ENCODE results near the gene ADAM15. TPM values are rescaled to one million over a fixed set of nuclear protein-coding genes. Genes with fewer than 3 reads are reported as not detected.
A peak's percentile ranks its signal among the peaks of the same experiment; 100 is the strongest.

ADAM15 gene
- total and polyA plus RNA-seq, 2 donors (not counting 3 experiments of a cell fraction or from before 2014, with no cell fraction given) = 295 to 299 TPM

DNA sequence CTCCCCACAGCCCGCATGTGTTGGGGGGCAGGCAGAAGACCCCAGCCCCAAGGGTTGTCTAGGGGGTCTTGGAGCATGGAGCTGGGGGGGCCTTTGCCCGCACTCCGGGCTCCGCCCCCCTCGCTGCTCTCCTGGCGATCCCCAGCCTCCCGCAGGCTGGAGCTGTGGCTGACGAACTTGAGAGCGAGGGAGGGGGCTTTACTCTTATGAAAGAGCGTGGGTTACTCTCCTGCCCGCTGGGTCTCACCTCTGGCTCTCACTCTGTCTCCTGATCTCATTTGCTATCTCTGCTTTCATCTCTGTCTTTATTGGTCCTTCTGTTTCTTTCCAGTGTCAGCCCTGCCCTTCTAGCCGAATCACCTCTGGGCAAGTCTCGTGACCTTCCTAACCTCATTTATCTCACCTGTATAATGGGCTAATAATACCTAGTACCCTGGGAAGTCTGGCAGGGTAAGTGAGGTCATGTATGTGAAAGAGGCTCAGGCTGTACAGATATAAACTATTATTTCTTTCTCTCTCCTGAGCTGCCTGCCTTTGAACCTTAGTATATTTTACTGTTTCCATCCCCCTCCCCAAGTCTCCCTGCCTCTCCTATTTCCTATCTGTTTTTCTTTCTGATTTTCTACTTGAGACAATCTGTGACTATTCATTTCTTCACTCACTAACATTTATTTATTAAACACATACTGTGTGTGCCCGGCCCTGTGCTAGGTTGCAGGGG lies 13.2 kb downstream of the ADAM15 start:
- Histone ChIP-seq H3K4me1 (ENCODE audit: control insufficient read depth, extremely low read depth, insufficient read depth, low read length) (peaks cover 10% of the 10 kb centered on the region), H3K9ac (replicated peaks; ENCODE audit: extremely low read depth, insufficient read depth, low read length) (peak overlapping the region; percentile 68), H3K4me3 (replicated peaks in 1 of 3; ENCODE audit: insufficient read depth in 1 of 3, low read depth in 1 of 3, low read length in 3 of 3) (peak overlapping the region; percentile 66 to 98 (median 85)), H2AFZ (ENCODE audit: low read depth, low read length) (peak overlapping the region; percentile 55), H3K9me3 (replicated peaks; ENCODE audit: control insufficient read depth, insufficient read depth, low read length) (no peaks in the 10 kb centered on the region), H3K79me2 (ENCODE audit: control insufficient read depth, insufficient read depth, low read length) (peaks cover 5% of the 10 kb centered on the region), H3K9me1 (replicated peaks; ENCODE audit: control insufficient read depth, extremely low read depth, insufficient read depth, low read length) (no peaks in the 10 kb centered on the region), H3K4me2 (ENCODE audit: insufficient read depth, low read length) (peak overlapping the region; percentile 83), H3K27me3 (ENCODE audit: control insufficient read depth in 2 of 2, insufficient read depth in 2 of 2, low read length in 2 of 2) (no peaks in the 10 kb centered on the region), H3K27ac (ENCODE audit: insufficient read depth, low read depth, low read length) (peak overlapping the region; percentile 9), H3K36me3 (ENCODE audit: control insufficient read depth in 2 of 2, extremely low read depth in 1 of 2, insufficient read depth in 2 of 2, low read length in 2 of 2) (peaks cover 3 to 17% of the 10 kb centered on the region in 2 experiments), H4K20me1 (replicated peaks; ENCODE audit: control insufficient read depth, extremely low read depth, insufficient read depth, low read length) (no peaks in the 10 kb centered on the region)
- no TSS peak for BruUV-seq (replicated peaks)
- no peak for FAIRE-seq
- DNase-seq (ENCODE audit: low read depth, low spot score) = peak; percentile 54
- no peak for TF ChIP-seq MYC (IDR thresholded peaks at IDR 0.05; ENCODE audit: low read depth, low read length)
- TF ChIP-seq, protein P1, sequence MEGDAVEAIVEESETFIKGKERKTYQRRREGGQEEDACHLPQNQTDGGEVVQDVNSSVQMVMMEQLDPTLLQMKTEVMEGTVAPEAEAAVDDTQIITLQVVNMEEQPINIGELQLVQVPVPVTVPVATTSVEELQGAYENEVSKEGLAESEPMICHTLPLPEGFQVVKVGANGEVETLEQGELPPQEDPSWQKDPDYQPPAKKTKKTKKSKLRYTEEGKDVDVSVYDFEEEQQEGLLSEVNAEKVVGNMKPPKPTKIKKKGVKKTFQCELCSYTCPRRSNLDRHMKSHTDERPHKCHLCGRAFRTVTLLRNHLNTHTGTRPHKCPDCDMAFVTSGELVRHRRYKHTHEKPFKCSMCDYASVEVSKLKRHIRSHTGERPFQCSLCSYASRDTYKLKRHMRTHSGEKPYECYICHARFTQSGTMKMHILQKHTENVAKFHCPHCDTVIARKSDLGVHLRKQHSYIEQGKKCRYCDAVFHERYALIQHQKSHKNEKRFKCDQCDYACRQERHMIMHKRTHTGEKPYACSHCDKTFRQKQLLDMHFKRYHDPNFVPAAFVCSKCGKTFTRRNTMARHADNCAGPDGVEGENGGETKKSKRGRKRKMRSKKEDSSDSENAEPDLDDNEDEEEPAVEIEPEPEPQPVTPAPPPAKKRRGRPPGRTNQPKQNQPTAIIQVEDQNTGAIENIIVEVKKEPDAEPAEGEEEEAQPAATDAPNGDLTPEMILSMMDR (IDR thresholded peaks at IDR 0.05; ENCODE audit: extremely low read depth in 1 of 2, insufficient read depth in 1 of 2, low read depth in 1 of 2, low read length in 2 of 2) = no peak
- TF ChIP-seq GATA2 (IDR thresholded peaks at IDR 0.05; ENCODE audit: insufficient read depth, insufficient read length, low read depth, low read length) = no peak
- no peak for TF ChIP-seq FOS (IDR thresholded peaks at IDR 0.05; ENCODE audit: borderline replicate concordance, insufficient read depth, low read length)
- TF ChIP-seq, protein P2, sequence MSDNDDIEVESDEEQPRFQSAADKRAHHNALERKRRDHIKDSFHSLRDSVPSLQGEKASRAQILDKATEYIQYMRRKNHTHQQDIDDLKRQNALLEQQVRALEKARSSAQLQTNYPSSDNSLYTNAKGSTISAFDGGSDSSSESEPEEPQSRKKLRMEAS (IDR thresholded peaks at IDR 0.05; ENCODE audit: insufficient read depth, insufficient read length) = no peak
- TF ChIP-seq POLR2AphosphoS5 (IDR thresholded peaks at IDR 0.05; ENCODE audit: insufficient read depth, low read depth, low read length) = no peak
- TF ChIP-seq POLR2A (IDR thresholded peaks at IDR 0.05; ENCODE audit: low read depth, low read length) = no peak
- no peak for TF ChIP-seq EZH2 (IDR thresholded peaks at IDR 0.05; ENCODE audit: borderline replicate concordance, low read depth, low read length, severe bottlenecking)
- TF ChIP-seq JUN (IDR thresholded peaks at IDR 0.05; ENCODE audit: borderline replicate concordance, insufficient read depth, insufficient read length, low read depth) = no peak
- intact Hi-C loops (cut with micrococcal nuclease) = no loop called here
- POLR2A ChIA-PET = no interaction called here
- dilution Hi-C loops (cut with MboI; ENCODE audit: extremely low pct_ligation_motif_present, low sequenced_read_pairs) = no loop called here
- CTCF ChIA-PET = interaction anchor here (0.7 to 6.7 kb wide), 10 partner anchors 11 to 103 kb away, joined by 3 to 49 read pairs (median 6); partner anchors contain the start of genes ADAM15, DCST1, DCST2 and EFNA3

All from endothelial cell of umbilical vein (primary cell).